Sigmoid colon (tissue), 3 donors: ENCODE data around the gene RPA1.

Experiments used
- POLR2A ChIP-seq, 2 donors: fragments of 450-650 bp; IDR thresholded peaks; one replicate each; pipeline ENCODE4 v1.6.1; 2016; ENCODE audit warnings: antibody characterized with exemption in 2 of 2, mild to moderate bottlenecking in 2 of 2, moderate library complexity in 2 of 2
- TF ChIP-seq, protein P1 (sequence below), 4 experiments: fragments of 450-650 bp in 3 of 4; fragments of 200-600 bp in 1 of 4; IDR thresholded peaks; one replicate each; pipeline ENCODE4 v1.5.1; 2016 to 2019; ENCODE audit warnings: antibody characterized with exemption in 4 of 4, mild to moderate bottlenecking in 3 of 4, moderate library complexity in 2 of 4

DNA sequence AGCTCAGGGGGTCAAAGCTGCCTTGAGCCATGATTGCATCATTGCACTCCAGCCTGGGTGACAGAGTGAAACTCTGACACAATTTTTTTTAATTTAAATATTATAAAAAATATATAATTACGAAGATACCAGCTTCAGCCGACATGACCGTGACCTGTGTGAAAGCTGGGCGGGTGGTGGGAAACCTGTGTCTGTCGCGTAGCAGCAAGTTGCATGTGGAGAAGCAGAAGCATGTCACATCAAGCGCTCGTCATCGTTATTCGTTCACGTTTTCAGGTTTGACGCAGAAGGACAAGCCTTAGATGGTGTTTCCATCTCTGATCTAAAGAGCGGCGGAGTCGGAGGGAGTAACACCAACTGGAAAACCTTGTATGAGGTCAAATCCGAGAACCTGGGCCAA is 53.7 kb downstream of the RPA1 start:
- TF ChIP-seq, protein P1, sequence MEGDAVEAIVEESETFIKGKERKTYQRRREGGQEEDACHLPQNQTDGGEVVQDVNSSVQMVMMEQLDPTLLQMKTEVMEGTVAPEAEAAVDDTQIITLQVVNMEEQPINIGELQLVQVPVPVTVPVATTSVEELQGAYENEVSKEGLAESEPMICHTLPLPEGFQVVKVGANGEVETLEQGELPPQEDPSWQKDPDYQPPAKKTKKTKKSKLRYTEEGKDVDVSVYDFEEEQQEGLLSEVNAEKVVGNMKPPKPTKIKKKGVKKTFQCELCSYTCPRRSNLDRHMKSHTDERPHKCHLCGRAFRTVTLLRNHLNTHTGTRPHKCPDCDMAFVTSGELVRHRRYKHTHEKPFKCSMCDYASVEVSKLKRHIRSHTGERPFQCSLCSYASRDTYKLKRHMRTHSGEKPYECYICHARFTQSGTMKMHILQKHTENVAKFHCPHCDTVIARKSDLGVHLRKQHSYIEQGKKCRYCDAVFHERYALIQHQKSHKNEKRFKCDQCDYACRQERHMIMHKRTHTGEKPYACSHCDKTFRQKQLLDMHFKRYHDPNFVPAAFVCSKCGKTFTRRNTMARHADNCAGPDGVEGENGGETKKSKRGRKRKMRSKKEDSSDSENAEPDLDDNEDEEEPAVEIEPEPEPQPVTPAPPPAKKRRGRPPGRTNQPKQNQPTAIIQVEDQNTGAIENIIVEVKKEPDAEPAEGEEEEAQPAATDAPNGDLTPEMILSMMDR (IDR thresholded peaks at IDR 0.05), result no peak
- no peak for TF ChIP-seq POLR2A (IDR thresholded peaks at IDR 0.05)
